Stimulated activated CD4-positive, alpha-beta T cell treated with anti-CD3 and anti-CD28 coated beads, Interleukin-15, amount 100 ng/mL, for 24 hours (primary cell): ENCODE results near the gene MRPL38.

Experiments used
- DNase-seq: peaks from one replicate; pipeline ENCODE4 v3.0.0-alpha.2; 2020

The MRPL38 gene

GRCh38 chr17:75904749-75905521, at the start of gene MRPL38:
MRPL38 (minus strand) TSS chr17:75904884; CDS start chr17:75904875, 9 bp downstream.
- DNase-seq, result peak; percentile 96

GRCh38 chr17:75950855-75951554, 46.3 kb upstream of the MRPL38 start:
- DNase-seq, result no peak

GRCh38 chr17:75950421-75950820, 45.7 kb upstream of the MRPL38 start:
- no peak for DNase-seq

GRCh38 chr17:75945211-75945610, 40.5 kb upstream of the MRPL38 start:
- no peak for DNase-seq

- DNase-seq, result no peak
Observed at GRCh38 chr17:75943491-75943890, 38.8 kb upstream of the MRPL38 start.

GRCh38 chr17:75942473-75942872, 37.8 kb upstream of the MRPL38 start:
- no peak for DNase-seq

GRCh38 chr17:75941442-75941819, 36.7 kb upstream of the MRPL38 start:
- DNase-seq, result no peak

- DNase-seq, result peak; percentile 95
Observed at GRCh38 chr17:75940727-75941441, 36.2 kb upstream of the MRPL38 start, which contains the start of gene FBF1. FBF1 (minus strand) TSS chr17:75941042; CDS start chr17:75938149, 2,893 bp downstream.

GRCh38 chr17:75937652-75938051, 33.0 kb upstream of the MRPL38 start:
- DNase-seq, result no peak

- DNase-seq, result no peak
Observed at GRCh38 chr17:75933808-75934207, 29.1 kb upstream of the MRPL38 start.

- DNase-seq, result no peak
Observed at GRCh38 chr17:75932852-75933251, 28.2 kb upstream of the MRPL38 start.

GRCh38 chr17:75931062-75931461, 26.4 kb upstream of the MRPL38 start:
- DNase-seq, result no peak

GRCh38 chr17:75927286-75927922, 22.7 kb upstream of the MRPL38 start:
- peak; percentile 26 for DNase-seq

- DNase-seq, result no peak
Observed at GRCh38 chr17:75926456-75926855, 21.8 kb upstream of the MRPL38 start.

GRCh38 chr17:75925912-75926311, 21.2 kb upstream of the MRPL38 start:
- DNase-seq, result no peak

- DNase-seq, result no peak
Observed at GRCh38 chr17:75925103-75925502, 20.4 kb upstream of the MRPL38 start.

GRCh38 chr17:75922963-75923874, 18.5 kb upstream of the MRPL38 start:
- no peak for DNase-seq

GRCh38 chr17:75922173-75922961, 17.7 kb upstream of the MRPL38 start:
- no peak for DNase-seq

- DNase-seq, result no peak
Observed at GRCh38 chr17:75921596-75921995, 16.9 kb upstream of the MRPL38 start.

- DNase-seq, result no peak
Observed at GRCh38 chr17:75920045-75920560, 15.4 kb upstream of the MRPL38 start.

- no peak for DNase-seq
Observed at GRCh38 chr17:75919611-75920010, 14.9 kb upstream of the MRPL38 start.
